ENCODE measurements around the gene GSE1. TPM values are rescaled to one million over a fixed set of nuclear protein-coding genes. Genes with fewer than 3 reads are reported as not detected.
A peak's percentile ranks its signal among the peaks of the same experiment; 100 is the strongest.

Gene GSE1
- total and polyA plus RNA-seq, 9 of the 15 experiments (the other 6 are each of a cell fraction or from before 2014, with no cell fraction given): 12.2 to 244 (median 57.9) TPM

- TF ChIP-seq AFF1 (IDR thresholded peaks at IDR 0.05; ENCODE audit: low read depth in 1 of 2, partially characterized antibody in 2 of 2): peak in 1 of 2 experiments; percentile 8
- peak; percentile 64; the same call in 1 of the 2 replicates for TF ChIP-seq MED1 (CRISPR knock-in tag; IDR thresholded peaks at IDR 0.05; ENCODE audit: borderline replicate concordance)
- TF ChIP-seq CCAR2 (IDR thresholded peaks at IDR 0.05; ENCODE audit: low read depth, low read length): no peak
- TF ChIP-seq ARID1B (IDR thresholded peaks at IDR 0.05): no peak; the same call in 1 of the 2 replicates
- TF ChIP-seq TEAD4 (IDR thresholded peaks at IDR 0.05; ENCODE audit: low read length): no peak
- TF ChIP-seq TEAD4 (CRISPR knock-in tag; IDR thresholded peaks at IDR 0.05; ENCODE audit: borderline replicate concordance): no peak
- TF ChIP-seq EHMT2 (IDR thresholded peaks at IDR 0.05): no peak
- 0 out of 2 replicates have a peak, but pooled peaks have one; percentile 33 for TF ChIP-seq ETS1 (conservative IDR thresholded peaks at IDR 0.05; ENCODE audit: control insufficient read depth, low read depth, low read length)
- TF ChIP-seq CREM (IDR thresholded peaks at IDR 0.05; ENCODE audit: low read depth): peak; percentile 57; the same call in 1 of the 2 replicates
- no peak for TF ChIP-seq STAG1 (CRISPR knock-in tag; IDR thresholded peaks at IDR 0.05; ENCODE audit: borderline replicate concordance)
- TF ChIP-seq JUN (IDR thresholded peaks at IDR 0.05; ENCODE audit: borderline replicate concordance, low read depth, low read length): 0 out of 2 replicates have a peak, but pooled peaks have one; percentile 9
- no peak for TF ChIP-seq JUN (CRISPR knock-in tag; IDR thresholded peaks at IDR 0.05; ENCODE audit: borderline replicate concordance)
- TF ChIP-seq EP400 (IDR thresholded peaks at IDR 0.05): peak; percentile 13; the same call in 1 of the 2 replicates
- TF ChIP-seq NONO (IDR thresholded peaks at IDR 0.05; ENCODE audit: low read depth in 2 of 2, low read length in 1 of 2): peak in 1 of 2 experiments; percentile 10; a peak in 1 of 4 replicates
Measured at GRCh38 chr16:85615014-85615851, 2.1 kb downstream of the GSE1 start (continued).
